Kidney epithelial cell (primary cell): Measurements from ENCODE around the gene IMMP2L. TPM values are rescaled to one million over a fixed set of nuclear protein-coding genes. Genes with fewer than 3 reads are reported as not detected.

Experiments used
- DNase-seq: peaks from one replicate; pipeline ENCODE4 v3.0.0-alpha.2; 2010; ENCODE audit warnings: low read depth
- H3K27me3 ChIP-seq: 2 replicates; pipeline ENCODE4 v1.6.0; 2011; ENCODE audit warnings: low read length; ENCODE audit not compliant: control insufficient read depth, insufficient read depth
- H3K36me3 ChIP-seq: 2 replicates; pipeline ENCODE4 v1.5.1; 2011; ENCODE audit warnings: low read length; ENCODE audit not compliant: control insufficient read depth, insufficient read depth
- H3K4me3 ChIP-seq: 2 replicates; pipeline ENCODE4 v1.5.1; 2011; ENCODE audit warnings: low read depth, mild to moderate bottlenecking, control low read depth, low read length
- total RNA-seq: library from RNA; depleted of rRNA; stranded (reverse); fragments of >200 nt; gene quantifications from 2 replicates; pipeline ENCODE4 v1.2.3, GENCODE V29; 2015
- TF ChIP-seq, protein P1 (sequence below): IDR thresholded peaks from 2 replicates; pipeline ENCODE4 v1.5.1; 2011; ENCODE audit warnings: mild to moderate bottlenecking, moderate library complexity, low read length, control low read depth, inconsistent platforms; ENCODE audit not compliant: insufficient read depth, poor library complexity, severe bottlenecking

IMMP2L gene
- total RNA-seq, 1 donor from 2014 or later, result 30.8 TPM

DNA sequence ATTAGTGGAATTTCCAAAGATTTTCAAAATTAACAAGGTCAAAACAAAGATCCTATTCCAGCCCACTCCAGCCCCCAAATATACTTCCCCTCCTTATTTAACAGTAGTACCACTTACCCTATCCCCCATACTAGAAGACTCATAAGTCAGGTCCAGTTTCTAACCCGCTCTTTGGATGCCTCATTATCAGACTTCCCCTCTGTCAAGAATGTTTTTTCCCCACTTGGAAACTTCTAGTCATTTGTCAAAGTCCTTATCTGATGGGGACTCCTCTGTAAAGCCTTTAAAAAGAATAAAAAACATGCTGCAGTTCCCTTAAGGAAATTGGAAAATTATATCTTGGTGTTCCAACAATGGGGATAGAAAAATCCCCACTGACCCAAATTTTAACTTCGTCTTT lies 70.1 kb downstream of the IMMP2L start:
- Histone ChIP-seq H3K4me3 (no peak overlapping the region), H3K27me3 (no peaks in the 10 kb centered on the region), H3K36me3 (no peaks in the 10 kb centered on the region)
- no peak for DNase-seq
- TF ChIP-seq, protein P1, sequence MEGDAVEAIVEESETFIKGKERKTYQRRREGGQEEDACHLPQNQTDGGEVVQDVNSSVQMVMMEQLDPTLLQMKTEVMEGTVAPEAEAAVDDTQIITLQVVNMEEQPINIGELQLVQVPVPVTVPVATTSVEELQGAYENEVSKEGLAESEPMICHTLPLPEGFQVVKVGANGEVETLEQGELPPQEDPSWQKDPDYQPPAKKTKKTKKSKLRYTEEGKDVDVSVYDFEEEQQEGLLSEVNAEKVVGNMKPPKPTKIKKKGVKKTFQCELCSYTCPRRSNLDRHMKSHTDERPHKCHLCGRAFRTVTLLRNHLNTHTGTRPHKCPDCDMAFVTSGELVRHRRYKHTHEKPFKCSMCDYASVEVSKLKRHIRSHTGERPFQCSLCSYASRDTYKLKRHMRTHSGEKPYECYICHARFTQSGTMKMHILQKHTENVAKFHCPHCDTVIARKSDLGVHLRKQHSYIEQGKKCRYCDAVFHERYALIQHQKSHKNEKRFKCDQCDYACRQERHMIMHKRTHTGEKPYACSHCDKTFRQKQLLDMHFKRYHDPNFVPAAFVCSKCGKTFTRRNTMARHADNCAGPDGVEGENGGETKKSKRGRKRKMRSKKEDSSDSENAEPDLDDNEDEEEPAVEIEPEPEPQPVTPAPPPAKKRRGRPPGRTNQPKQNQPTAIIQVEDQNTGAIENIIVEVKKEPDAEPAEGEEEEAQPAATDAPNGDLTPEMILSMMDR, result no peak

GRCh38 chr7:111486472-111487142 lies 75.7 kb downstream of the IMMP2L start:
- peak; percentile 14 for DNase-seq
- H3K4me3 ChIP-seq, result no peak overlapping the region
- no peaks in the 10 kb centered on the region for H3K36me3 ChIP-seq
- TF ChIP-seq, protein P1, result peak; percentile 67
- no peaks in the 10 kb centered on the region for H3K27me3 ChIP-seq

DNA sequence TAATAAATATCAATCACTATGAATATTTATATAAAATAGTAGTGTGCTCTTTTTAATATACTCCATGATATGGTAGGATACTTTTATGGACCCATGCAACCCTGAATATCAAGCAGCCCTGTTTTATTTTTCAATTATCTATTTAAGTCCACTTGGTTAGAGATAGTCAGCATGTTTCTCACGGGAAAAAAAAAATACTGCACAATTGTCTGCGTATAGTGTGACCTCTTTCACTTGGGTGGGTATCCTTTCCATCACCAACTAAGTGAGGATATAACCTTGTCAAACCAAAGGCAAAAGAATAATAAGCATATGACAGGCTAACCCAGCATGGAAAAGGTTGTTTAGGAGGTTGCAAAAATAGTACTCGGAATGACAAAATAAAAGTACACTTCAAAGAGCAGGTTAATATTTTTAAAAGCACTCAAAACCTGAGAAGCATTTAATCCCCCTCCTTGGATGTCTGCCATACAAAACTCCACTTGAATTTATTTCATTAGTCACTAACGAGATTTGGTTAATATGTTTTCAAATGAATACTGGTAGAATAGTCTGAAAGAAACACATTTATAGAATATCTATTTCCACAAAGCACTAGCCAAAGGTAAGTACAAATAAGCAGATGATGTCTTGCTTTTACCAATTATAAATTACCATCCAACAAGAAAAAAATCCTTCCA lies 76.5 kb downstream of the IMMP2L start:
- no peak for DNase-seq
- Histone ChIP-seq H3K36me3 (no peaks in the 10 kb centered on the region), H3K27me3 (no peaks in the 10 kb centered on the region), H3K4me3 (no peak overlapping the region)
- TF ChIP-seq, protein P1, result no peak

GRCh38 chr7:111483078-111483477 lies 79.2 kb downstream of the IMMP2L start:
- no peaks in the 10 kb centered on the region for H3K27me3 ChIP-seq
- DNase-seq, result no peak
- TF ChIP-seq, protein P1, result no peak
- no peaks in the 10 kb centered on the region for H3K36me3 ChIP-seq
- no peak overlapping the region for H3K4me3 ChIP-seq

- no peak for DNase-seq
Observed at GRCh38 chr7:111477462-111478225, 84.6 kb downstream of the IMMP2L start.

More at GRCh38 chr7:111477462-111478225, 84.6 kb downstream of the IMMP2L start:
- H3K4me3 ChIP-seq, result no peak overlapping the region
- no peaks in the 10 kb centered on the region for H3K36me3 ChIP-seq
- H3K27me3 ChIP-seq, result no peaks in the 10 kb centered on the region
- TF ChIP-seq, protein P1, result no peak
